ENCODE results near the gene DMD.
"Not testable (repeated sequence)": the region's sequence is repeated elsewhere in the genome, so short reads cannot be mapped to it uniquely, and the experiment has no call there.

The DMD gene

DNA sequence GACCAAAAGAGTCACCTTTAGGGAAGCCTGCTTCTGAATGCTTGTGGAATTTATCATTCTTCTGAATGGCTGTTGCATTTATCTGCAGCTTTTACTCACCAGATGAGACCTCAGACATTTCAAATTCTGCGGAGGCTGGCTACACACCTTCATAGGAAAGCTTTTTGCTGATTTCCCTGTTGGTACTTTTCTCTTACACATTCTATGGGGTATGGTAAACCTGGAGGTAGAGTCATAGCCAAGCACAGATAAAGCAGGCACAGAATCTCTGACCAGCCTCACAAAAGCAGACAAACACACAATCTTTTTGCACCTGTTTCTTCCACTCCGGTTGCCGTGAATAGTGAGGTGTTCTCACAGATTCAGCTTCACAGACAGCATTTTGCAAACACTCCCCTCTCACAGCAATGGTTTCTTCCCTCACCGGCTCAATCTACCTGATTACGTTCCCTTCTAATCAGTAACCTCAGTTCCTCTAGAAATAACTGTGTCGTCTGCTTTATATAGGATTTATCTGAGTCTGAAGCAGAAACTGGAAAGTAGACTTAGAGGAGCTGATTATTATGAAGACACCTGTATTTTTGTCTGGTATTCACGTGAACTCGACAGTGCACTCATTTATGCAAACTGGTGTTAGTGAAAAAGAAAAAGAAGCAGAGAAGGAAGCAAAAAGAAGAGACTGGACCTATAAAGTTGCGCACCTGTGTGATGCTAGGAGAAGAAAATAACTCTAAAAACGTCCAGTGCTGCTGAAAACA is 83.1 kb downstream of the DMD start:
- H3K27ac Mint-ChIP-seq, result no peak overlapping the region
- no peaks in the 10 kb centered on the region for H3K9me3 Mint-ChIP-seq
- no peaks in the 10 kb centered on the region for H3K36me3 Mint-ChIP-seq (ENCODE audit: low read depth)
- H3K4me1 Mint-ChIP-seq (ENCODE audit: low read depth), result no peaks in the 10 kb centered on the region
- H3K27me3 Mint-ChIP-seq, result no peaks in the 10 kb centered on the region
- H3K4me3 Mint-ChIP-seq, result no peak overlapping the region

DNA sequence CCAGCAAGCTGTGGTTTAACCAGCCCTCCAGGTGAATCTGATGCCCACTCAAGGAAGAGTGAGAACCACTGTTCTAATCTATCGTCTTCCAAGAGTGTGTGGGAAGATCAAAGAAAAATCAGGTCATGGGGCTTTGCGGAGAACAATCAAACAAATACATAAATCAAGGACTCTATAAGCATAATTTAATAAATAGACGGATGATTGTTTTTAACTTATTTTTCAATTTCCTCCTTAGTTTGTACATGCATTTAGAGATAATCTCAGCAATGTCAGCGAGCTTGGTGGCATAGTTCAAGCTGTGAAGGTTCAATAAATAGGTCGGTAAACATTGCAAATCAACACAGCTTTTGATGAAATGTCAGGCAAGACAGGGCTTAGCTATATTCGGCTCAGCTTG is 84.9 kb downstream of the DMD start:
- Mint-ChIP-seq H3K4me1 (ENCODE audit: low read depth) (no peaks in the 10 kb centered on the region), H3K27ac (no peak overlapping the region), H3K27me3 (no peaks in the 10 kb centered on the region), H3K36me3 (ENCODE audit: low read depth) (no peaks in the 10 kb centered on the region), H3K4me3 (no peak overlapping the region), H3K9me3 (no peaks in the 10 kb centered on the region)

DNA sequence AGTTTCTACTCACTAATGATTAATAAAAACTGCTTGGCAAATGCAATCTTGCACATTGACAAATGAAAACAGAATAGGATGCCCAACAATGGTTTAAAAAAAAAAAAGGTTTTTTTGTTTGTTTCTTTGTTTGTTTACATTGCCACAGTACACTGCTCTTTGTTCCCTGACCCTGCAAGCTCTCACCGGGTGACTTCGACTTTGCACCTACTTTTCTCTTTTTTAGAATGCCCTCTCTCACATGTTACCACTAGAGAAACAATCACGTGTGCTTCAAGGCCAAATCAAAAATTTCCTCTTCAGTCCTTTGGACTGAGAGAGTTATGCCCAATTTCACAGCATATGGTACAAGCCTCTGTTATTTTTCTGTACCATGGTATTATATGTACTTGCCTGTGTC is 101.5 kb downstream of the DMD start:
- H3K4me3 Mint-ChIP-seq, result no peak overlapping the region

DNA sequence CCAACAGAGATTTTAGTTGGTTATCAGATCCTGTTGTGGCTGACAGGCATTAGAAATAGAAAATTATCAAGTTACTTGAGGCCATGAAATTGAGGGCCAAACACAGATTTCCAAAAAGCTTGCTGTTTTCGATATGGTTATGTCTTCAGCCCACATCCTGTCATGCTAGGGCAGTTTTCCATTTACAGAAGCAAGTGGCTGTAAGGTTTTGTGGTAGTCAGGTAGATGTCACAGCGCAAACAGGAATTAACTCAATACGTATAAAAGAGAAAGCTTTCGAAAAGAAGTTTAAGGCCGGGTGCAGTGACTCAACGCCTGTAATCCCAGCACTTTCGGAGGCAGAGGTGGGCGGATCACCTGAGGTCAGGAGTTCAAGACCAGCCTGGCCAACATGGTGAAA is 104.6 kb downstream of the DMD start:
- H3K27ac Mint-ChIP-seq, result no peak overlapping the region
- no peaks in the 10 kb centered on the region for H3K27me3 Mint-ChIP-seq
- no peaks in the 10 kb centered on the region for H3K9me3 Mint-ChIP-seq
- no peaks in the 10 kb centered on the region for H3K36me3 Mint-ChIP-seq (ENCODE audit: low read depth)
- no peaks in the 10 kb centered on the region for H3K4me1 Mint-ChIP-seq (ENCODE audit: low read depth)
- H3K4me3 Mint-ChIP-seq, result no peak overlapping the region

More for the DNA sequence above, 101.5 kb downstream of the DMD start:
- Mint-ChIP-seq H3K27ac (no peak overlapping the region), H3K4me1 (ENCODE audit: low read depth) (no peaks in the 10 kb centered on the region), H3K27me3 (no peaks in the 10 kb centered on the region), H3K9me3 (no peaks in the 10 kb centered on the region), H3K36me3 (ENCODE audit: low read depth) (no peaks in the 10 kb centered on the region)

DNA sequence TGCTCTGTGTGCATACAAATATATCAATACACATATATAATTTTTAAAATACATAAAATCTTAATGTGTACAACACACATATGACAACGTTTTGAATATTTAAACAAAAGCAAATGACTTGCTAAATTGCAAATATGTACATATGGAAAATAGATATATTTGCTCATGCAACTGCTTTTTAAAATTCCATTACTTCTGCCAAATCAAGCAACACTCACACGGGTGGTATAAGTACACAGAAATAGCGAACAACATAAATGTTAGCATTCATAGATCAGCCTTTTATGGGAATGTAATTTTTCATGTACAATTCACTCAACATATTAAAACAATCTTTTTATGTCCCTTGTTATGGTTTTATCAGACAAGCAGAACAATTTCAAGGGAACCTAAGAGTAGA is 116.3 kb downstream of the DMD start:
- Mint-ChIP-seq H3K4me1 (ENCODE audit: low read depth) (no peaks in the 10 kb centered on the region), H3K4me3 (no peak overlapping the region), H3K27ac (no peak overlapping the region), H3K27me3 (no peaks in the 10 kb centered on the region), H3K36me3 (ENCODE audit: low read depth) (no peaks in the 10 kb centered on the region), H3K9me3 (no peaks in the 10 kb centered on the region)

DNA sequence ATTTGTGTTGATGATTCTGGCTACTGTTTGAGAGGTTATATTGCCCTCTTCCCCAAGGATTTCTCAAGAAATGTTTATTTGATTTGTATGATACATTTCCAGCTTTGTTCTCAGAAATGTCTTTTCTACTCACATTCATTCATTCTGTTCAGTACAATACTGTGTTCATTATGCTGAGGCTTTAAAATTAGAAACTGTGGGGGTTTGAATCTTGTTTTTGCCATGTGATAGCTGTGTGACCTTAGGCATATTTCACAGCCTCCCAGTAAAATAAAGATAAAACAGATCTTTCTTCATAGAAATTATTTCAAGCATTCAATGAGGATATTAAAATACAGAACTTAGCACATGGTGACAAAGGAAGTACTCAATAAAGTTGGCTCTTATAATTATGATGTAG is 123.9 kb downstream of the DMD start:
- H3K27ac Mint-ChIP-seq, result no peak overlapping the region
- no peaks in the 10 kb centered on the region for H3K9me3 Mint-ChIP-seq
- no peaks in the 10 kb centered on the region for H3K36me3 Mint-ChIP-seq (ENCODE audit: low read depth)
- H3K4me3 Mint-ChIP-seq, result no peak overlapping the region
- H3K27me3 Mint-ChIP-seq, result no peaks in the 10 kb centered on the region
- H3K4me1 Mint-ChIP-seq (ENCODE audit: low read depth), result no peaks in the 10 kb centered on the region

DNA sequence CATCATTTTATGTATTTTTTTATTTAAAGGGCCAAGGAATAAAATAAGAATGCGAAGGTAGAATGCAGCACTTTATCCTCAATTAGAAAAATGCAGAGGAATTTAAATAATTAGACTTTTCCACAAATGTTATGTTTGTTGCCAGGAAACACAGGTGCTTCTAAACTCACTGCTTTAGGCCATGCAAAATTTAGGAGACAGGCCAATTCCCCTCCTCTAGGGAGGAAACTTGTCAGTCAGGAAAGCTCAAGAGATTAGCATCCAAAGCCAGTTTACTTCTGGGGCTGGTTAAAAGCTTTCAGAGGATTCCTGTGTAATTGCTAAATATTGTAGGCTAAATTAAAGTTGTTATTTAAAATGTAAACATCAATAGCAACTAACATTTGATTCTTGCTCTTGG is 124.5 kb downstream of the DMD start:
- no peaks in the 10 kb centered on the region for H3K9me3 Mint-ChIP-seq
- no peaks in the 10 kb centered on the region for H3K4me1 Mint-ChIP-seq (ENCODE audit: low read depth)
- H3K36me3 Mint-ChIP-seq (ENCODE audit: low read depth), result no peaks in the 10 kb centered on the region
- H3K27me3 Mint-ChIP-seq, result no peaks in the 10 kb centered on the region
- H3K4me3 Mint-ChIP-seq, result no peak overlapping the region
- H3K27ac Mint-ChIP-seq, result no peak overlapping the region

DNA sequence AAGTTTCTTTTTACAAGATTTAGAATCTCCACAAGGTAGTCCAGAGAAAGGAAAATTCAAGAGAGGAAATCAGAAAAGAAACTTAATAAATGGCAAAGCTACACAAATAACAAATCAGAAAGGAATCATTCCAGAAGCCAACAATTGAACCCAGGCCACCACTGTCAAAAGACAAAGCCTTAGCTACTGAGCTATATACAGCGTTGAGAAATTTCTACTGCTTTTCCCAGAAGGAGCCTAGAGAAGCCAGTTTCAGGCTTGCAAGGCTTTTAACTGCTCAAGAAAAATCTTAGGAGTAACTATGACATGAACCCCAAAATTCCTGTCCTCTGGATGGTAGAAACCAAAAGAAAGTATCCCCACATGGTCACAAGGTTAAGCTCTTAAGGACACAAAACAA is 129.0 kb downstream of the DMD start:
- H3K27me3 Mint-ChIP-seq, result no peaks in the 10 kb centered on the region
- no peak overlapping the region for H3K4me3 Mint-ChIP-seq
- no peaks in the 10 kb centered on the region for H3K36me3 Mint-ChIP-seq (ENCODE audit: low read depth)
- H3K9me3 Mint-ChIP-seq, result no peaks in the 10 kb centered on the region
- H3K27ac Mint-ChIP-seq, result no peak overlapping the region
- no peaks in the 10 kb centered on the region for H3K4me1 Mint-ChIP-seq (ENCODE audit: low read depth)

DNA sequence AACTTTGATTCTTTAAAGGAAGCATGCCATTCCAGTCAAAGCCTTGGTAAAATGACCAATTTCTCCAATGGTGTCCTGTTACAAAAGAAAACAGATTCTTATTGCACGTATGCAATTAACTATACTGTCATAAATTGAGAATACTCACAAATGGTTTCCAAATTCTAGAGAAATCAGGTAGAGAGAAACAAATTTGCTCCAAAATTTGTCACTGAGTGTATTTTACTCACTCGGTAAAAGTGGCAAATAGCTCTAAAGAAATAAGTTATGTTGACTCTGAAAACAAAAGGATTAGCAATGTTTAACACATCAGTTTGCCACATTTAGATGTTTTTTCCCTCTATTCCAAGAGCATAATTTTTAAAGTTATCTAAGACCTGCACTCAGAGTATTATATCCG is 133.1 kb downstream of the DMD start:
- no peaks in the 10 kb centered on the region for H3K27me3 Mint-ChIP-seq
- no peak overlapping the region for H3K27ac Mint-ChIP-seq
- no peaks in the 10 kb centered on the region for H3K9me3 Mint-ChIP-seq
- H3K36me3 Mint-ChIP-seq (ENCODE audit: low read depth), result no peaks in the 10 kb centered on the region
- no peak overlapping the region for H3K4me3 Mint-ChIP-seq
- no peaks in the 10 kb centered on the region for H3K4me1 Mint-ChIP-seq (ENCODE audit: low read depth)

DNA sequence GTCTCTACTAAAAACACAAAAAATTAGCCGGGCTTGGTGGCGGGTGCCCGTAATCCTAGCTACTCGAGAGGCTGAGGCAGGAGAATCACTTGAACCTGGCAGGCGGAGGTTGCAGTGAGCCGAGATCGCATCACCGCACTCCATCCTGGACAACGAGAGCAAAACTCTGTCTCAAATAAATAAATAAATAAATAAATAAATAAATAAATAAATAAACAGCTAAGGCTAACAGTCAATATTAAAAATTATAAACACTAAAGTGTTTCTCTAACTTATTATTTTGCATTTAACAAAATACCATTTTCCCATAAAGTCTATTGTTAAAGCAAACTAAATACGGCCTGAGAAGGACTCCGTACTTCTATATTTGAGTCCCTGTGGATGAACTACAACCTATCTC is 137.7 kb downstream of the DMD start:
- H3K36me3 Mint-ChIP-seq (ENCODE audit: low read depth); H3K27me3 Mint-ChIP-seq; H3K27ac Mint-ChIP-seq; H3K4me1 Mint-ChIP-seq (ENCODE audit: low read depth); H3K4me3 Mint-ChIP-seq; H3K9me3 Mint-ChIP-seq: not testable (repeated sequence)

DNA sequence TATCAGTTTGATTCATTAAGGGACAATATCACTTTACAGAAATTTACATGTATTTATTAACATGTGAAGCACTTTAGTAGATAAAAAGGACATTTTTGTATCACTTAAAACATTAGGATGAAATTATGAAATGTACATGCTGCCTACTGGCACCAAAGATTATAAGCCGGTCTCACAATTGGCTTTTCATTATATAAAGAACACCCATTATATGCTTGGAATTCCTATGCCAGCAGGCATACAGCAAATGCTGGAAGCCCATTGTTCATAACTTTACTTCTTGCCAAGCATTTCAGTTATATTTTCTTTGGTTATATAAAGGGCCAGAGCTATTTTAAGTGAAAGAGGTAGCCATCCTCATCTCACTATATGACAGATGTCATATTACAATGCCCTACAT is 145.9 kb downstream of the DMD start:
- H3K9me3 Mint-ChIP-seq, result no peaks in the 10 kb centered on the region
- no peak overlapping the region for H3K27ac Mint-ChIP-seq
- H3K27me3 Mint-ChIP-seq, result no peaks in the 10 kb centered on the region
- no peaks in the 10 kb centered on the region for H3K4me1 Mint-ChIP-seq (ENCODE audit: low read depth)
- H3K4me3 Mint-ChIP-seq, result no peak overlapping the region
- no peaks in the 10 kb centered on the region for H3K36me3 Mint-ChIP-seq (ENCODE audit: low read depth)

DNA sequence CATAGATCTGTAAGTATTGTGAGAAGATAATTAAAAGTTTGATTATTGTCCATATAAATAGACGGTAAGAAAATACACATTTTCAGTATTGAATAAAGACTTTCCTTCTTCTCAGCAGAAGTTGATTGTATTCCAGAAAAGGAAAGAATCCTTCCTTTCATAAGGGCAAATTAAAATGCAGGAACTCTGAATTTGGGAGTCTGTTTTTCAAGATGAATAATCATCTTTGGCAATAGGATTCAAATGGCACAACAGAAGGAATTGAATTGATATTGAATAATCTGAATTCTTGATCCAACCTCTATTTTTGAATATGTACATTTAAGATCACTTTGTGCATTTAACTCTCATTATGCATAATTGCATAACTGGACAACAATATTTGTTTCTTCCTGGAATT is 149.3 kb downstream of the DMD start:
- H3K36me3 Mint-ChIP-seq (ENCODE audit: low read depth), result no peaks in the 10 kb centered on the region
- H3K27ac Mint-ChIP-seq, result no peak overlapping the region
- no peak overlapping the region for H3K4me3 Mint-ChIP-seq
- H3K4me1 Mint-ChIP-seq (ENCODE audit: low read depth), result no peaks in the 10 kb centered on the region
- no peaks in the 10 kb centered on the region for H3K9me3 Mint-ChIP-seq
- no peaks in the 10 kb centered on the region for H3K27me3 Mint-ChIP-seq

DNA sequence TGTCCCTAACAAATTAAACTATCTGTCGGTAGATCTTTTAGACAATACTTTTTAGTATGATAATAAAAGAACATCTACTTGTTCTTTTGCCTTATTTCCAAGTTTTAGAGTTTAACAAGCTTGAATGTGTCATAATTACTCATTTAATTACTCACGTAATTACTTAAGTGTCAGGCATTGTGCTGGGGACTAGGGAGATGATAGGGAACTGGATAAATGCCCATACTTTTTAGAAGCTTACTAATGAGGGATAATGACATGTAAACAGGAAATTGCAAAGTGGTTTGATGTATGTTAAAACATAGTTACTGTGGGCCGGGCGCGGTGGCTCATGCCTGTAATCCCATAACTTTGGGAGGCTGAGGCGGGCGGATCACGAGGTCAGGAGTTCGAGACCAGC is 158.3 kb downstream of the DMD start:
- no peaks in the 10 kb centered on the region for H3K4me1 Mint-ChIP-seq (ENCODE audit: low read depth)
- no peaks in the 10 kb centered on the region for H3K27me3 Mint-ChIP-seq
- no peak overlapping the region for H3K27ac Mint-ChIP-seq
- H3K9me3 Mint-ChIP-seq, result no peaks in the 10 kb centered on the region
- no peaks in the 10 kb centered on the region for H3K36me3 Mint-ChIP-seq (ENCODE audit: low read depth)
- no peak overlapping the region for H3K4me3 Mint-ChIP-seq

DNA sequence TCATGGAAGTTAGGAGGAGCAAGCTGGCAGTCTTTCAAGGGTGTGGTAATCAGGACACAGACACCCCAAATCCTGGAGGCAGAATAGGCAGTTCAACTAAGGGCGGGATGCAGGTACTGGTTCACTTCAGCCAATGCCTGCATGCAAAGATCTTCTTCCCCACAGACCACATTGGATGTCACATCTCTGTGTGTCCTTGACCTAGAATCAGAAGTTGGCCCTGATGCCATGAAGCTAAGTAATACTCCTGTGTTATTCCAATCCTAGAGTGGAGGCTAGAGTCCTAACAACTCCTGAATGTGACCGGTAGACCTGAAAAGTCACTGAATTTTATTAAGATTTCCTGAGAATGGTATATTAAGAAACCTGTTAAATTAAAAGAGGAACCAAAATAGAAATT is 165.5 kb downstream of the DMD start:
- Mint-ChIP-seq H3K4me1 (ENCODE audit: low read depth) (no peaks in the 10 kb centered on the region), H3K27ac (no peak overlapping the region), H3K4me3 (no peak overlapping the region)

DNA sequence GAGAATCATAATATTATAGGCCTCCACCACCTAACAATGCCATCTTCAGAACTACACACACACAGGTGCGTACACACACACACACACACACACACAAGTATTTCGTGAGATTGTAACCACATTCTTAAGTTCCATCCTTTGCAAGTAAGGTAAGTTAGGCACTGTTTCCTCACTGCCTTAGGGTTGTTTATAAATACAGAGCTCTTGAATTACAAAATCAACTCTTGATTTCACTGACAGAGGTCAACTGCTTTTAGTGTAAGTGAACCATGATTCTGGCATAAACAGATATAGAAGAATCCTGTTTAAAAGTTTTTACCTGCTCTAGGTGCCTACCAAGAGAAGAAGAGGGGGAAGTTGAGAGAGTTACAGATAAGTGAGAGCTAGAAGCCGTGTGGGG is 166.1 kb downstream of the DMD start:
- Mint-ChIP-seq H3K4me3 (no peak overlapping the region), H3K36me3 (ENCODE audit: low read depth) (no peaks in the 10 kb centered on the region), H3K27me3 (no peaks in the 10 kb centered on the region), H3K27ac (no peak overlapping the region), H3K9me3 (no peaks in the 10 kb centered on the region), H3K4me1 (ENCODE audit: low read depth) (no peaks in the 10 kb centered on the region)

More for the DNA sequence above, 165.5 kb downstream of the DMD start:
- H3K36me3 Mint-ChIP-seq (ENCODE audit: low read depth), result no peaks in the 10 kb centered on the region
- no peaks in the 10 kb centered on the region for H3K27me3 Mint-ChIP-seq
- no peaks in the 10 kb centered on the region for H3K9me3 Mint-ChIP-seq

DNA sequence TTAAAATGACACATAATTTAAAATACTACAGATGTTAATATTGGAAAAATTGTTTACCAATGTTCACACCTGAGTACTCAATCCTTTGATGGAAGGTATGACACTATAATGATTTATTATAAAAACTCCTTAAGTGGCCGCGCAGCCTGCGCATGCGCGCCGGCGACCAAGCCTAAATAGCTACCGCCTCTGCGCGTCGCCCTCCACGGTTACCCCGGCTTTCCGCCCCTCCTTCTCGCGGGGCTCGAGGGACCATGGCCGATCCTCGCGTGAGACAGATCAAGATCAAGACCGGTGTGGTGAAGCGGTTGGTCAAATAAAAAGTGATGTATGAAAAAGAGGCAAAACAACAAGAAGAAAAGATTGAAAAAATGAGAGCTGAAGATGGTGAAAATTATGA is 170.2 kb downstream of the DMD start:
- Mint-ChIP-seq H3K27ac (no peak overlapping the region), H3K4me3 (no peak overlapping the region), H3K36me3 (ENCODE audit: low read depth) (no peaks in the 10 kb centered on the region)

More for the DNA sequence above, 170.2 kb downstream of the DMD start:
- Mint-ChIP-seq H3K4me1 (ENCODE audit: low read depth) (no peaks in the 10 kb centered on the region), H3K27me3 (no peaks in the 10 kb centered on the region), H3K9me3 (peaks cover 4% of the 10 kb centered on the region)
